ENCODE results near the gene USP44. TPM values are rescaled to one million over a fixed set of nuclear protein-coding genes. Genes with fewer than 3 reads are reported as not detected.
A peak's percentile ranks its signal among the peaks of the same experiment; 100 is the strongest.

USP44 gene
- total RNA-seq, 1 donor from 2014 or later = 0.73 TPM

DNA sequence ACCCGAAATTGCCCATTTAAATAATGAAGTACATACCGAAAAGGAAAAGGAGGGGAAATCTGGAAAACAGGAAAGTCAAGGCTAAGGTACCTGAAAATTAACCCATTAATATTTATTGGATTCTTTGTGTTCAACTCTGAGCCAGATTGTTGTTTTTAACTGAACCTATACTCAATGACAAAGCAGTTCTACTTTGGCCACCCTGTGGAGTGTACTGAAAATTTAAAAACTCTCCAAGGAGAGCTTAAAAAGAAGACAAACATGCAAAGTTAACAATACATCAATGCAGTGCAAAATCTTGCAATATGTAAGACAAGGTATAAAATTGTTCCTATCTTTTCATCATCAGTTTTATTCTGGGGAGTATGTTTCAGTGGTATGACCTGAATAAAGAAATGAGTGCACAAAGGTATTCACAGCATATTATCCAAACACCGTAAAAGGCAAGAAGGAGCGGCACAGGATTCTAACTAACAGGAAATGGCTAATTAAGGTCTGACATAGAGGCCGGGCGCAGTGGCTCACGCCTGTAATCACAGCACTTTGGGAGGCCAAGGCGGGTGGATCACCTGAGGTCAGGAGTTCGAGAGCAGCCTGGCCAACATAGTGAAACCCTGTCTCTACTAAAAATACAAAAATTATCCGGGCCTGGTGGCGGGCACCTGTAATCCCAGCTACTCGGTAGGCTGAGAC is 1.7 kb downstream of the USP44 start:
- intact Hi-C loops (cut with DNase I) = no loop called here
- no peak for DNase-seq
- ATAC-seq (ENCODE audit: poor library complexity) = no peak

- peak; percentile 96 for ATAC-seq (ENCODE audit: poor library complexity)
These were observed 2.5 kb downstream of the USP44 start for GRCh38 chr12:95548539-95549391.

DNA sequence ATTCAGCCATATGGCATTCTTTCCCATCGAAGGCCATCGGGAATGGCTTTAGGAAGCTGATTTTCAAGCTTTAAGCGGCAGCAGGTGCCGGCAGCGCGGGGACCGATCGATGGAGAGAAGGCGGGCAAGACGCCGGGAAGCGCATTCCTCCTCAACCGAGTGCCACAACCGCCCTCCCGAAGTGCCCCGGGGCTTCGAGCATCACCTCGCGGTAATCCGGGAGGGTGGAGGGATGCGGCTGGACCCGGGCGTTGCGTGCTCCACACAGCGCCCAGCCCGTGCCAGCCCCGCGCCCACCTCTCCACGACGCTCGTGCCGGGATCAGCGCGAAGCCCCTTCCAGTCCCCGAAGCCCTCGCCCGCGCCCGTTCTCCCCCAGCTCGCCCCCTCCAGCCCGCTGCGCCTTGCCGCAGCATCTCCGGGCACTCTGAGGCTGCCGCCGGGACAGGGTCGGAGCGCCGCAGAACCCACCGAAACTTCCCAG is 3.2 kb downstream of the USP44 start:
- intact Hi-C loops (cut with DNase I) = no loop called here
- peak; percentile 69 for ATAC-seq (ENCODE audit: poor library complexity)
- DNase-seq = no peak

More at GRCh38 chr12:95548539-95549391, 2.5 kb downstream of the USP44 start:
- intact Hi-C loops (cut with DNase I) = no loop called here
- DNase-seq = peak; percentile 70

GRCh38 chr12:95547522-95548055 is 3.7 kb downstream of the USP44 start:
- ATAC-seq (ENCODE audit: poor library complexity) (peak; percentile 7), DNase-seq (no peak)
- intact Hi-C loops (cut with DNase I) = no loop called here

- DNase-seq (no peak), ATAC-seq (ENCODE audit: poor library complexity) (no peak)
- intact Hi-C loops (cut with DNase I) = no loop called here
These were observed 4.8 kb downstream of the USP44 start for GRCh38 chr12:95546491-95546813.

- ATAC-seq (ENCODE audit: poor library complexity) = no peak
- no peak for DNase-seq
- intact Hi-C loops (cut with DNase I) = no loop called here
These were observed 5.4 kb downstream of the USP44 start for GRCh38 chr12:95545731-95546490.

- intact Hi-C loops (cut with DNase I) = no loop called here
- no peak for ATAC-seq (ENCODE audit: poor library complexity)
- no peak for DNase-seq
These were observed 6.0 kb downstream of the USP44 start for GRCh38 chr12:95545303-95545702.

GRCh38 chr12:95544756-95545155 is 6.5 kb downstream of the USP44 start:
- ATAC-seq (ENCODE audit: poor library complexity) (no peak), DNase-seq (no peak)
- intact Hi-C loops (cut with DNase I) = no loop called here

- no peak for ATAC-seq (ENCODE audit: poor library complexity)
- intact Hi-C loops (cut with DNase I) = no loop called here
- DNase-seq = no peak
These were observed 8.0 kb downstream of the USP44 start for GRCh38 chr12:95543305-95543704.

GRCh38 chr12:95541436-95541835 is 9.8 kb downstream of the USP44 start:
- no peak for DNase-seq
- intact Hi-C loops (cut with DNase I) = no loop called here
- ATAC-seq (ENCODE audit: poor library complexity) = no peak

DNA sequence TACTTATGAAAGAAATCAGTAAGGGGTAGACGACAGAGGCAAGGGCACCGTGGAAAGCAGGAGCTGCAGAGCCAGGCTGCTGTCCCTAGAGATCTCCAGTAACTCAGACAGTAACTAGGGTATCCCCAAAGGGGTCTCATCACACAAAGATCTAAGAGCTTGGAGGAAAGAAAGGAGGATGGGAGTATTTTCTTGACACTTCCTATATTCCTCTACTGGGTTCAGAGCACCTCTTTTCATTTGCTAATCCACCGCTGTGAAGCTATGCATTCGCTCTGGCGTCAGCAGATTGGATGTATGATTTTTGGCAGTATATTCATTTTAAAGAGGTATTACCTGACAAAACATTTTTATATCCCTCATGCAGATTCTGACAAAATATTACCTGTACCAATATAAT is 12.6 kb downstream of the USP44 start:
- DNase-seq (no peak), ATAC-seq (ENCODE audit: poor library complexity) (no peak)
- intact Hi-C loops (cut with DNase I) = loop anchor here (10.0 kb wide), 1 partner anchor 424 kb away; no protein-coding TSS in a partner anchor

DNA sequence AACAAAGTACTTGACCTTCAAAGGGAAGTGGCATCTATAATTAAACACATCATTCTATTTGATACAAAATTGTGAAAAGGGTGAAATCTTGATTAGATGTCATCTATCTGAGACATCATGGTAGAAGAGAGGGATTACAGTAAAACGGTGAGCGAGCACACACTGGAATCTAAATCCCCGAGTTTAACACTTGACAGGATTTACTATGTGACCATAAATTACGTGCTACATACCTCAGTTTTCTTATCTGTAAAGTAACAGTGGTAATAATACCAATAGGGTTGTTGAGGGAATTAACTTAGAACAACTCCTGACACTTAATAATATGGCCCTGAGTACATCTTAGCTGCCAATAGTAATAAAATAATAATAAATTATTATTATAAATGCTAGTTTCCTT is 13.3 kb downstream of the USP44 start:
- ATAC-seq (ENCODE audit: poor library complexity) = no peak
- intact Hi-C loops (cut with DNase I) = loop anchor here (10.0 kb wide), 1 partner anchor 423 kb away; no protein-coding TSS in a partner anchor
- no peak for DNase-seq

DNA sequence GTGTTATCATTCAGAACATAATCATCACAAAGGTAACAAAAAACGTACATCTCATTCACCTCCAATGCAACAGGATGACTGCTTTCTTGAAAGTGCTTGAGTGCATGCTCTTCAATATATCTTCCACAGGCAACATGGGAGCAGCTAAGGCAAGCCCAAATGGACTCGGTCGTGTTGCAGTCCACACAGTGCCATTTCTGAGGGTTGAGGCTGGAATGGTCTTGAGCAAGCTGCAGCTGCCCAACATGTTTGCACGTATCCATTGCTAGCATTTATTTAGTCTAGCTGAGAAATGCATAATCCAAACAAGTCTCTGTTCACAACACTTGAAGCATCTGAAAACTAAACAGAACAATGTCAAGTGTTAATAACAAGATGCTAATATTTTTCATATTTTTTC is 17.3 kb downstream of the USP44 start:
- DNase-seq = no peak
- ATAC-seq (ENCODE audit: poor library complexity) = no peak
- intact Hi-C loops (cut with DNase I) = loop anchor here (5.0 to 10.0 kb wide), 2 partner anchors 177 to 419 kb away; no protein-coding TSS in a partner anchor

DNA sequence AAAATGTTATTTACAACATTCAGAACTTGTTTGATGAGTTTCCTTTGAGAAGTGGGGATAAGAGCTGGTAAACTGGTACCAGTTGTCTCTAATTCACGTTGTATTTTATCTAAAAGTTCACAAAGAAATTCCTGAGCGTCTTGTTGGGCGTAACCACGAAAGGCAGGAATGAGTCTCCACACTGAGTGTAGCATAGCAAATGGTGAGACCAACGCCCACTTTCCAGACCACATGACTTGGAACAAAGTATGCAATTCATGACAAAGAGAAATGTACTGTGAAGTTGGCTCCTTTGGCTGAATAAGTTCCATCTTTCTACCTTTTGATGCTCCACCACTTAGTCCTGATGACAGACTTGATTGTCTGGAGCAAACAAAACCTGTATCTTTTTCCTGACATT is 18.4 kb downstream of the USP44 start:
- ATAC-seq (ENCODE audit: poor library complexity) (no peak), DNase-seq (no peak)
- intact Hi-C loops (cut with DNase I) = loop anchor here (5.0 to 10.0 kb wide), 2 partner anchors 176 to 418 kb away; no protein-coding TSS in a partner anchor

DNA sequence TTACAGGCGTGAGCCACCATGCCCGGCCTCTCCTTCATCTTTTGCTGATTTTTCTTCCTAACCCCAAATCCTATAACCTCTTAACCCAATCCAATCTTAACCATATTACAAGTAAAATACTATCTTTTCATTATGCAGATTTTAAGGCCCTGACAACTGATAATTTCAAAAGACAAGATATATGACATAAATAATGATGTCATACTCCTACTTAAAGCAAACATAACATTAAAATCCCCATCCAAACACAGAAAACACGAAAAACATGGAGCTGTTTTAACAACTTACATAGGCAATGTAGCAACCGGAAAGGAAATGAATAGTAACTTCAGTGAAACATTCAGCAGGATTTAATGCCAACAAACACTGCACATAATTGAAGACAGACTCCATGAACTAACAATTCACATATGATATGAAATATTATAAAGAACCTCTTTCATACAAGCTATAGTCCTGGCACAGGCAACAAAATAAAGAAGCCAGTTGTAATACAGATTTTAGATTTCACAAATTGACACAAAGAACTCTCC is 21.5 kb downstream of the USP44 start:
- intact Hi-C loops (cut with DNase I) = loop anchor here (5.0 to 10.0 kb wide), 2 partner anchors 172 to 415 kb away; no protein-coding TSS in a partner anchor
- ATAC-seq (ENCODE audit: poor library complexity) = no peak
- DNase-seq = no peak

DNA sequence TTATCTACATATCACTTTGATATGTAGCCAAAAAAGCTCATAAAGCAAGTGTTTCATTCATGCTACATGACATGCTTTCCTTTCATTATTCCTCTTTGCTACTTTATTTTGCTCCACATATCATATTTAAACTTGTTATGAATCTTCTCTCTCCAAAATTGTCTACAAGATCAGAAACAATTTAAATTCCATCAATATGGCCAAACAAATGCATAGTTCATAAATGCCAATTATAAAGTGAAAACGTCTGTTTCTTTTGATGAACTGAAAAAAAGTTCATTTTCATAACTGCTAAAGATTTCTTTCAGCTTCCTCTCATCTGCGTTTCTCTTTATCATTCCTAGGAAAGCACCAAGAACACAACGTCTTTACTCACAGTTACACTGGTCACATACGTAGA is 22.8 kb downstream of the USP44 start:
- intact Hi-C loops (cut with DNase I) = no loop called here
- ATAC-seq (ENCODE audit: poor library complexity) (no peak), DNase-seq (no peak)

DNA sequence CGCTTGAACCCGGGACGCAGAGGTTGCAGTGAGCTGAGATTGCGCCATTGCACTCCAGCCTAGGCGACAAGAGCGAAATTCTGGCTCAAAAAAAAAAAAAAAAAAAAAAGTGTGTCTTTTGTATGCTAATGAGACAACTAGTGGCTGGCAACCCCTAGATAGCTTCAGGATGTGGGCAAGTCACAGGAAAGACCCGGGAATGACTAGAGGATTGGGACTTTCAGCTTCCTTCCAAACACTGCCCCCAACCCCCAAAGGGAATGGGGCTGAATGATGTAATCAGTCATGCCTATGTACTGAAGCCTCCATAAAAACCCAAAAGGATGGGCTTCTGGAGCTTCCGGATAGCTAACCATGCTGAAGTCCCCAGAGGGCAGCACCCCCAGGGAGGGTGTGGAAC is 28.6 kb downstream of the USP44 start:
- no peak for DNase-seq
- intact Hi-C loops (cut with DNase I) = no loop called here
- ATAC-seq (ENCODE audit: poor library complexity) = no peak

DNA sequence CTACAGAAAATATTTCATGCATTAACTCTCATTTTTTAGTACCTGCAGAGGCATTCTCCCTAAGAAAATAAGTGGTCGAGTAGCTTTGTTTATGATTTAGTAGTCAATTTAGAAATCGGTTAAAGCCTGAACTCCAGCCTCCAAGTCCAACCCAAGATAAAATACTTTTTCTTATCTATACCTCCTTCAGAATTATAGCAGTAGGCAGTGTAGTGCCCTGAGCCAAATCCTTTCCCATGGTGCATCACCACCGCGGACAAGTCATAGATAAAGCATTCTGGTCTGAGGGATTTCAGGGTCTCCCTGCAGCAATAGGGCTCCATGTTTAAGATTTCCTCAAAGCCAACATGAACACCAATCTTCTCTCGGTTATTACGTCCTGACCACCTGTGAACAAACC is 30.5 kb downstream of the USP44 start:
- ATAC-seq (ENCODE audit: poor library complexity) = no peak
- intact Hi-C loops (cut with DNase I) = no loop called here
- DNase-seq = no peak

DNA sequence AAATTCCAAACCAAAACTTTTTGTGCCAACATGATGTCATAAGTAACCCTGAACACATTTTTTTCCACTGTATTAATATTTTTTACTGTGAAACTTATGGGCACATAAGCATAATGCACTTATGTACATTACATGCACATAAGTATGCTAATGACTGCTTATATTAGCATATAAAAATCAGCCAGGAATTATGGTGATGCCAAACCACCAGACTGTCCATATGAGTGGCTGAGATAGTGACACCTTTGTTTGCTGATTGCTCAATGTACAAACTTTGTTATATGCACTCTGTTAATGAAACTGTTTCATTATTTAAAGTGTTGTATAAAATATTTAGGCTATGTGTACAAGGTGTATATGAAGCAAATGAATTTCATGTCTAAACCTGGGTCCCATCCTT is 32.3 kb downstream of the USP44 start:
- intact Hi-C loops (cut with DNase I) = no loop called here
- no peak for ATAC-seq (ENCODE audit: poor library complexity)
- no peak for DNase-seq

Data from Right ventricle myocardium superior (tissue), 1 donor.